Activated T-cell treated with anti-CD3 and anti-CD28 coated beads for 1 hour (primary cell): ENCODE measurements around the gene LRCH1.
A peak's percentile ranks its signal among the peaks of the same experiment; 100 is the strongest.
"Not testable (repeated sequence)": the region's sequence is repeated elsewhere in the genome, so short reads cannot be mapped to it uniquely, and the experiment has no call there.

Experiments
- DNase-seq: peaks from one replicate; pipeline ENCODE4 v3.0.0-alpha.2; 2020; ENCODE audit warnings: low read depth

LRCH1 gene, protein sequence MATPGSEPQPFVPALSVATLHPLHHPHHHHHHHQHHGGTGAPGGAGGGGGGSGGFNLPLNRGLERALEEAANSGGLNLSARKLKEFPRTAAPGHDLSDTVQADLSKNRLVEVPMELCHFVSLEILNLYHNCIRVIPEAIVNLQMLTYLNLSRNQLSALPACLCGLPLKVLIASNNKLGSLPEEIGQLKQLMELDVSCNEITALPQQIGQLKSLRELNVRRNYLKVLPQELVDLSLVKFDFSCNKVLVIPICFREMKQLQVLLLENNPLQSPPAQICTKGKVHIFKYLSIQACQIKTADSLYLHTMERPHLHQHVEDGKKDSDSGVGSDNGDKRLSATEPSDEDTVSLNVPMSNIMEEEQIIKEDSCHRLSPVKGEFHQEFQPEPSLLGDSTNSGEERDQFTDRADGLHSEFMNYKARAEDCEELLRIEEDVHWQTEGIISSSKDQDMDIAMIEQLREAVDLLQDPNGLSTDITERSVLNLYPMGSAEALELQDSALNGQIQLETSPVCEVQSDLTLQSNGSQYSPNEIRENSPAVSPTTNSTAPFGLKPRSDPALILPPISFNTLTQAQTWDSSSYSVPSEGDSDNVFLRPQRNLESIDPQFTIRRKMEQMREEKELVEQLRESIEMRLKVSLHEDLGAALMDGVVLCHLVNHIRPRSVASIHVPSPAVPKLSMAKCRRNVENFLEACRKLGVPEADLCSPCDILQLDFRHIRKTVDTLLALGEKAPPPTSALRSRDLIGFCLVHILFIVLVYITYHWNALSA

DNA sequence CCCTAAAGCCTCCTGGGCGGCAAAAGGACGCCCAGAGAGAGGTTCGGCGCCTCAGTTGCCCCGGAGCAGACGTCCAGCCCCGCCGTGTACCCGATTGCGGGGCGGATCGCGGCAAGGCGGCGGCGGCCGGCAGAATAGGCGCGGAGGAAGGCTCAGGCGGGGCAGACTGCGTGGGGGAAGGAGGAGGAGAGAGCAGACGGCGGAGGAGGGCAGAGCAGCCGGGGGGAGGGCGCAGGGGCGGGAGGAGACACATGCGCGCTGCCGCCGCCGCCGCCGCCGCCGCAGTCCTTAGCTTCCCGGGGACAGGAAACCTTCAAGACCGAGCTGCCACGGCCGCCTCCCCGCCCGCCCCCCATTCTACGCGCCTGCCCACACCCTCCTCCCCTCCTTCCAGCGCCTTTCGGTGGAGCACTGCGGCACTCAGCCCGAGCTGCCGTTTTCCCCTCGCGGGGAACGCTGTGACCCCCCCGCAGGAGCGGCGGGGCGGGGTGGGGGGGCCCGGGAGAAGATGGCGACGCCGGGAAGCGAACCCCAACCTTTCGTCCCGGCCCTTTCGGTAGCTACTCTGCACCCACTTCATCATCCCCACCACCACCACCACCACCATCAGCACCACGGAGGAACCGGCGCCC is at the start of gene LRCH1:
LRCH1 (plus strand) TSS at position 282 of the 632 bp plus-strand sequence; CDS start at position 509, 227 bp downstream.
- peak; percentile 77 for DNase-seq

DNA sequence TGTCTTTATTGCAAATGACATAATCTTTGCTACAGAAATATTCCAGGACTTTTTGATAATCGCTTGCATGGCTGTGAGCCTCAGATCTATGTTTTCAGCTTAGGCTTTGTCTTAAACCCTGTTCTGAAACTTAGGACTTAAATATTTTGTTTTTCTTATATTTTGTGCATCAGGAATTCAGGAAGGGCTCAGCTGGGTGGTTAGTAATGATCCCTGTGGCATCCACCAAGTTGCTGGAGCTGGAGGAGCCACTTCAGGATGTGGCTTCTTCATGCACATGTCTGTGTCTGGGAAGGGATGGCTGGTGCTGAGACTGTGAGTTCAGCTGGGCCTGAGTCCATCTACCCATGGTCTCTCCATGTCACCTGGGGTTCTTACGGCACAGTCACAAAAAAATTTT is 48.9 kb upstream of the LRCH1 start:
- DNase-seq: no peak

DNA sequence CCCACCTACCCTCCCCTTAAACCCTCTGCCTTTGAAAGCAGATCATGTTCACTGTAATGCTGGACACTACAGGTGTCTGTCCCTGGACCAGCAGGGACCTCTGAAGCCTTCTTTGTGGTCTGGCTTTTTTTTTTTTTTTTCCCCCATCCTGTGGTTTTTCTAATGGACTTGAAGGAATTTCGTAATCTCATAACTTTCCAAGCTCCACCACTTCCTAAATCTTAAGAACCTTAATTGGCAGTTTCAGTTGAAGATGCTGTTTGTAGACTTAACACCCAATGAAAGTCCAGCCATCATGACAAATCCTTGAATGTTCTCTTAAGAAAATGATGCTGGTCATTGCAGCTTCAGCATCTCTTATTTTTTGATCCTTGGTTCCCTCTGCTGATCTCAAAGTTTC is 45.0 kb upstream of the LRCH1 start:
- no peak for DNase-seq

DNA sequence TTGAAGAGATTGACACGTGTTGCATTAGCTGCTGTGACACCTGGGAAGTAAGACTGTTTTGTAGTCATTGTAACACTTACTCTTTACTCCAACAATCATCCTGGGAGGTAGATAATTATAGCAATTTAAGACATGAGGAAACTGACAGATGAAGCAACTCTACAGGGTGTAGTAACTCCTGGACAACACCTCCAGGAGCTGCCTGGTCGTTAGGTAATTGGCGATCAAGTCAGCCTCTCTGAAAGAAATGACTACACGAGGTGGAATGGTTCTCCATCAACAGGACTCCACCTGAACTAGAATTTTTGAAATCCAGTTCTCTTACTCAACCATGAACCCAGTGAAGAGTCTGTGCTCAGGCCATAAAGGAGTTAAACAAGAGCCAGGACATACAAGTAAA is 43.0 kb upstream of the LRCH1 start:
- no peak for DNase-seq

DNA sequence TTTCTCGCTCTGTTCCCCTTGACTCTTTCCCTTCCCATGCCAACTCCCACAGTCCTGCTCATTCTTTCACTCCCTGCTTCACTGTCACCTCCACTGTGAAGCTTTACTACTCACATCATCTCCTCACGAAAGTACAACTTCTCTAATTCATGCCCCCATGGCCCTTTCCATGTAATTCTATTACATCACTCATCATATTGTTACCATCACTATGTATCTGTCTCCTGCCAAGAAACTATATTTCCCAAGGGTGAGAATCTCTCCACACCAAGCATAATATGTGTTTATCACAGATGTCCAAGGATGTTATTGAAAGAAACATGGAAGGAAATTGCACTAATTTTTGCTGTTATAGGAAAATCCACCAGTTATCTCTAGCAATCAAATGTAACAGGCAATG is 37.2 kb upstream of the LRCH1 start:
- no peak for DNase-seq

DNA sequence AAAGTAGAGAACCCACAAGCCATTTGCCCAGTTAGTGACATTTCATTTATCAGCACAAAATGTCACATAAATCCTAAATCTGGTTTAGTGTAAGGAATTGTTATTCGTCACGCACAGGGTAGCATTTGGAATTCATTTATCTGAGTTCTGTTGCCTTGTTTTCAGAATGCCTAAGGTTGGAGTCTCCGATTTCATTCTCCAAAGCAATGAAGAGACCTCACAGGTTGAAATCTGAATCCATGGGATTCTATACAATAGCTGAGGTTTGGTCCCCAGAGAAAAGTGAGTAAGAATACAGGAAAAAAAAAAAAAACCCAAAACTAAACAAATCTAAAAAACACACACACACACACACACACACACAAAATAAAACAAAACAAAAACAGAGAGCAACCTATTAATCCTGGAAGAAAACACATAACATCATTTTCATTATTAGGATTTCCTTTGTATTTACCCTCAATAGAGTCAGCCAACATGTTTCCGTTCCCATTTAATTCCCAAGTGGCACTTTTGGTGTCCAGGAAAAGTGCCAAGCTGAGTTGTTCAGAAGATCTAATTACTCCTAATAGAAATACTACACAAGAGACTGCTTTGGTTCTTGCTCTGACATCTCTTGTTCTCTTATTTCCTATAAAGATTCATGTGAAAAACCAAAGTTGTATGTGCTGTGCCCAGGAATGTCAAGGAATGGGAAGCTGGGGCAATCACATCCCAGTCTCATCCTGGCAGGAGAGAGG is 36.2 kb upstream of the LRCH1 start:
- no peak for DNase-seq

DNA sequence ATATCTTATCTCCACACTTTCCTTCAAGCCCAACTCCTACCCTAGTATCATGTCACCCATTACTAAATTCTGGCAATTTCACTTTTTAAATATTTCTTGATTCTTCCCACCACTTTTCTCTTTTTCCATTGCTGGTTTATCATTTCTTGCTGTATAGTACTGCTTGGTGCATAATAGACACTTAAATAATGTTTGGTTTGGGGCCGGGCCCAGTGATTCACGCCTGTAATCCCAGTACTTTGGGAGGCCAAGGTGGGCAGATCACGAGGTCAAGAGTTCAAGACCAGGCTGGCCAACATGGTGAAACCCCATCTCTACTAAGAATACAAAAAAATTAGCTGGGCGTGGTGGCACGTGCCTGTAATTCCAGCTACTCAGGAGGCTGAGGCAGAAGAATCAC is 35.2 kb upstream of the LRCH1 start:
- DNase-seq: not testable (repeated sequence)

DNA sequence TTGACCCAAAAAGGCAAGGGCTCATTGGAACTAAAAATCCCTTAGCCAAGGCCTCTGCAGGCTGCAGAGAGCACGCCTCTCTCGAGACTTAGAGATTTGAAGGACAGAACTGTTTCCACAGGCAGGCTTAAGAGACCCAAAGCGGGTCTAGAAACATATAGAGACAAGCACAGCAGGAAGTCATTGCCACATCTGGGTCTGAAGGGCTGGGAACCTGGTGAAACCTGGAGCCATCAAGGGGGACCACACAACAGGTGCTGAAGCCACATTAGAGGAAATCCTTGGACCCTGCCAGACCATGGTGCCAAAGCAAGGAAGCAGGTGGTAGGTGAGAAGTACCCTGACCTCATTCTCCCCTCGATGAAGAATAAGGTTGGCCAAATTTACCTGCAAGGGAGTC is 33.8 kb upstream of the LRCH1 start:
- DNase-seq: no peak

DNA sequence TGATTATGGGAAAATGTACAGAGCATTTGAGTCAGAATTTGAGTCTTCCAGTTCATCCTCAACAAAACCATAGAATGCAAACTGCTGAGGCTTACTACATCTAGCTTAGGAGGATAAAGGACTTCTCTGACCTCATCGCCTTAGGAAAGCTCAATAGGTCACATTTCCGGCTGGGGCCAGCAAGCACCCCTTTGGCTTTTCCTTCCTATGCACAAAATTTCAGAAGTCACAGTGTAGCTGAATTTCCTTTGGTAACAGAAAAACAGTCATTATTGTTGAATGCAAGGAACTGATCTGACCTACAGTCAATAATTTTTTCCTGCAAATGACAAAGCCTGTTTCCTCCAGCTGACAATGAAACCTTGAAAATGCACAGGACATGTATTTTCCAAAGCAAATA is 32.8 kb upstream of the LRCH1 start:
- no peak for DNase-seq

DNA sequence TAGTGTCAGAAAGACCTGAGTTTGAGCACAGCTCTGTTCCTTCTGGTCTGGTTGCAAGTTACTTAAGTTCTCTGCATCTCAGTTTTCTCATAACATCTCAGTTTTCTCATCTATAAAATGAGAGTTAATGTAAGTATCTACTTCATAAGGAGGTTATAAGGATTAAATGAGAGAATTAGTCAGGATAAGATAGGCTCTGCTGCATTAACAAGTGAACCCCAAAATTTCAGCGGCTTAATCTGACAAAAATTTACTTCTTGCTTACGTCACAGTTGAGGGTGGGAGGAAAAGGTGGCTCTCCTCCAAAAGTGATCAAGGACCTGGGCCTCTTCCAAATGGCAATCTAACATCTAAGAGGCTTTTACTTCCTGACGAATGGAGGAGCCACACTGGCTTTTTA is 31.5 kb upstream of the LRCH1 start:
- DNase-seq: no peak

DNA sequence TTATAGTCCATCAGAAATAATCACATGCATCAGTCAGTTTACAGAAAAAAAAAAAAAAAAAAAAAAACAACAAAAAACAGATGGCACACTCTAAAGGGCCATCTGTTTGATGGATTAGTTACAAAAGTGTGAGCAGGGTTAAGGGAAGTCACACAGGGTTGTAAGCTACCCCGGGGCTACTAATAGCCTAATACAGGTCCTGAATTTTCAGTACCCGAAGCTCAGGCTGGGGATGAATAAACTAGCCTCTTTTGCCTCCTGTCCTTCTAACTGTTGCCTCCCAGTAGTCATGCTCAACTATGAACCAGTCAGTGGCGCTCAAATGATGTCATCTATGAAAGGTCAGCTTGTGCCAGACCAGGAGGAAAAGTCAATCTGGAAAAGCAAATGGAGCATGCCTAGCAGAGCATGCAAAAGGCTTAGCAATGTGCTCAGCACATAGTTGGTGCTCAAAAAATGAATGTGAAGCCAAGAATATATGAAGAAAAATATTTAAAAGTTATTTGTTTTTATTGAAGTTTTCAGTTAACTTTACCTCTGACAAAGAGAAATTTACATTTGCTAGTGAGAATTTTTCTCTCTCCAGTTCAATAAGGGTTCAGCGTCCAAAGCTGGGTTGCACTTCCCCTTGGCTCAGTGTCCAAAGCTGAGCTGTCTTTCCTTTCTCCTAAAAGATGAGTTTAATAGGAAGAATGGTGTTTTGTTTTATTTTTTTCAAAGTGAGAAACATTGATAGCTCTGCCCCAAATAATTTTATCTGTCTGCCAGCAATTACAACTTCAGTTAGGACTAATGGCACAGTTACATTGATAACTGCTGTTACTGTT is 30.8 kb upstream of the LRCH1 start:
- no peak for DNase-seq

DNA sequence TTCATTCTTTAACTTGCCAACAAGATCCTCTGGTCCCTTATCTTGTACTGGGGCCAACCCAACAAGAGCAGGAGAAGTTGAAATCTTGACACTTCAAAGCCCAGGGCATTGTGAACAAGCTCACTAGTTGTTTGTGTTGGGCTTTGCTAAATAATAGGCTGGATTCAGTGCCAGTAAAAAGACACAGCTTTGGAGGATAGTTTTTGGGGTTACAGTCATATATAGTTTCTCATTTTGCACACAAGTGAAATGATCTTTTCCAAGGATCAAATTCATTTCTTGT is 30.3 kb upstream of the LRCH1 start:
- DNase-seq: no peak

DNA sequence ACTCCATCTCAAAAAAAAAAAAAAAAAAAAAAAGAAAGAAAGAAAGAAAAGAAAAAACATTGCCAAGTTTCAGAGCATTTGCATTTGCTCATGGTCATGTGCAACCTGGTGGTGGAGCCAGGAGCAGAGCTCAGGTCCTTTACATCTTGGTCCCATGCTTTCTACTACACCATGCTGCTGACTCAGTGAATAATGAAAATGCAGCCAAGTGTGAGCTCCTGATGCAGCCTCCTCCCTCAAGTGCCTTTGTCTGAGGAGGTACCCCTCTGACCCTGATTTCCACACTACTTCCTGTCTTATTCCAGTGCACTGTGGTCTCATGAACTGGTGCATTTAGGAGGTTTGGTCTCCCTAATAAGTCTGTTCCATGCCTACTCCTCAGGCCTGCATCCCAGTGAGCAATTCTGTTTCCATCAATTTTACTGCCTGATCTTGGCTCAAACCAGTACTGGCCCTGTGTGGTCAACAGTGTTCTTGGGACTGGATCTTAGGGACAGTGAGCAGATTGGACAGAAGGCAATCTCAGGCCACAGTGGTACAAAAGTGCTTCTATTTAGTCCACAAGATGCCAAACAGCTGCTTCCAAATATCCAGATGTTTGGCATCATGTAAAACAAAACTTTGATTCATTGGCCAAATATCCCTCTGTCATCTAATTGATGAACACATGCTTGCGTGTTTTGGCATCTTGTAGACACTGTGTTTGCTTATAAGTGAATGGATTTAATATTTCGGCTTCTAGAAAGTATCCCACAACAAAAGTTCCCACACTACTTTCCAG is 28.8 kb upstream of the LRCH1 start:
- DNase-seq: no peak

DNA sequence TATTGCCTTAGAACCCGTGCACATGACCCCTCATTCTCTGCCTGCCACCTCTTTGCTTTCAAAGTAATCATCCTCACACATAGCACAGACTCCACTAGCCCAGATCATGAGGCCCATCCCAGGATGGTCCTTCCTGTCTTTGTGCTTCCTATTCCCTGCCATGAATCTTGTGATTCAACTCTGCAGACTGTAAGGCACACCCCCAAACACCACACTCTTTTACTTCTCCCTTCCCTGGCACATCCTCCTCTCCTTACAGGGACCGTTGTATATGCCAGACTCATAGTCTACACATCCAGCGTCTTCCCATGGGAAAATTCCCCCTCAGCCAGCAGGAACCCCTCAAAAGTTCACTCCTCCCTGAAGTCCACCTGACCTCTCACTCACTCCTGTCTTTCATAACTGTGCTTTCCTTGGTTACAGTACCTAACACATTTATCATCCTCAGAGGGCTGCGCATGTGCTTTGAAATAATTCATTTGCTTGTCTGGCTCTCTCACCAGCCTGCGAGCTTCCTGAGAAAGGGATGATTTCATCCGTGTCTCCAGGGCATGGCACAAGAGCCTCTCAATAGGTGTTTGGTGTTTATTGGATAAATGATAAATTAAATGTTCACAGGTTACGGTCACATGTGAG is 26.8 kb upstream of the LRCH1 start:
- no peak for DNase-seq

DNA sequence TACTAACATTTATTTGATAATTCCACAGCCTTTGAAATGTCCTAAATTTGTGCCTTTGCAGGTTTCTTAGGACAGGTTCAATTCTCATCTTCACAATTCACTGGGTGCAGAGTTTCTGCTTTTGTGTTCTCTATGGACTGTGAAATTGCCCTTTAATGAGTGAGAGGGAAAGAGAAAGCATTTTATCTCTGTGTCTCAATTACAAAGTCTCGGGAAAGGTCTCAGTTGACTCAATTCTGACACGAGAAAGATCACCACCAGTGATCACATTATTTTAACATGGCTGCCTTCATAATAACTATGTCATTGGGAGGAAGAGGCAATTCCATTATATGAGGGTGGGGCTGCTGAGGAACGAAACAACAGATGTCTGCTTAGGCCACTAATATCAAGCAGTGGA is 26.2 kb upstream of the LRCH1 start:
- DNase-seq: no peak

DNA sequence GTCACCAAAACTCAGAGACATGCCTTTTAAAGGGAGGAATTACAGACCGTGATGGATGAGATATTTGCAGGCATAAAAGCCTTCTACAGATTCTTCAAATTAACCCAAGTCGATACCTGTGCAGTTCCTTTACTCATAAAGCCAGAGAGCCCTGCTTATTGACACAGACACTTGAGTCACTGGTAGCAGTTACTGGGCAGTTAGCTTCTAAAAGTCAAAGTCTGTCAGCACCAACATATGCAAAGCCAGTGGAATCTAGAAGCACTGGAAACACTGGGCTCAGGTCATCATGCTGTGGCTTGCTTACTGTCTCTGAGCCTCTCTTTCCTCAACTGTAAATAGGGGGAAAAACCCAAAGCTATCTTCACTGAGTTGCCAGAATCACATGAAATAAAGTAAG is 25.7 kb upstream of the LRCH1 start:
- DNase-seq: no peak

DNA sequence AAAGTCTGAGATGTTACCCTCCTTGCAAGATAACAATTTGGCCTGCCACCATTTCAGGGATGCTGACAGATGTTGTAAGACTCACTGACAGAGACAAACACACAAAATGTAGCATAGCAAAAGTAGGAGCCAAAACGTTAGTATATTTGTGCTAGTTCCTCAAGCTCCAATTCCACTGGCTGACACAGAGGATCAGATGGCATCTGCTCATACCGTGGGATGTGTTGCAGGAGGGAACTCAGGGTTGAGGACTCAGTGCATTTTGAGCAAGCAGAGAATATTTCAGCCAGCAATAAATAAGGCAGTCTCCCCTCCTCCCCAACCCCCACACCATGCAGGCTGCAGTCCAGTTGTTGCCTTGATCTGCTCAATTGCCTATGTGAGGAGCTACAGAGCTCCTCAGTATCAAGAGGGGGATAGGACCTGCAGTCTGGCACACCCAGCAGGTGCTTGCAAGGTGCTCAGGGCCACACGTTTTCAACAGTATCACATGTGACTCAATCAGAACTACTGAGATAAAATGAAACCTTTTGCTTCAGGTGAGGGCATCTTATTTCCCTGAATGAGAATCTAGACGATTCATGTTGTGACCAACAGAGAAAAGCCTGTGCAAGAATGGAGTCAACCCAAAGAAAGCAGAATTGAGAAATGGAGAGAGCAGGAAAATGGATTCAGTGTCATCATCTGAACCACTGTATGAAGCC is 23.6 kb upstream of the LRCH1 start:
- no peak for DNase-seq

DNA sequence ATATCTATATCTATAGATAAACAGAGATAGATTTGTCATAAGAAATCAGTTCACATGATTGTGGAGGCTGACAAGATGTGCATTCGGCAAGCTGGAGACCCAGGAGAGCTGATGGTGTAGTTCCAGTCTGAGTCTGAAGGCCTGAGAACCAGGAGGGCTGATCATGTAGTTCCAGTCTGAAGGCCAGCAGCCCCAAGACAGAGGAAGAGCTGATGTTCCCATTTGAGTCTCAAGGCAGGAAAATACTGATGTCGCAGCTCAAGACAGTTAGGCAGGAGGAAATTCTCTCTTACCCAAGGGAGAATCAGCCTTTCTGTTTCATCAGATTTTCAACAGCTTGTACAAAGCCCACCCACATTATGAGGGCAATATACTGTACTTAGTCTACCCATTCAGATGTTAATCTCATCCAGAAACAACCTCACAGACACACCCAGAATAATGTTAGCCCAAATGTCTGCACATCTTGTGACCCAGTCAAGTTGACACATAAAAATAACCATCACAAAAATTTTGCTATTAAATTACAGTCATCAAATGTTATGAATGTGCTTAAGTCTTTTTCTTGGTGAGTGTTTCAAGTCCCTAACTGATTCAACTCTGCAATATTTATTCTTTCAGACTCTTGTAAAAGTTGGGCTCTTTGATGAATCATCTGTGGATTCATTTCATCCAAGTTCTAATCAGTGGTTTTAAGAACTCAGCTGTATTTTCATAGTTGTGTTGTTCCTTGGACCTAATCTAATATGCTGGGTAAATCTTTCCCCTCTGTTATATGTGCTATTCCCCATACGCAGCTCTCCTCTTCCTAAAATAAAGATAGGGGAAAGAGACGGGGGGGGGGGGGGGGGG is 22.7 kb upstream of the LRCH1 start:
- DNase-seq: no peak

DNA sequence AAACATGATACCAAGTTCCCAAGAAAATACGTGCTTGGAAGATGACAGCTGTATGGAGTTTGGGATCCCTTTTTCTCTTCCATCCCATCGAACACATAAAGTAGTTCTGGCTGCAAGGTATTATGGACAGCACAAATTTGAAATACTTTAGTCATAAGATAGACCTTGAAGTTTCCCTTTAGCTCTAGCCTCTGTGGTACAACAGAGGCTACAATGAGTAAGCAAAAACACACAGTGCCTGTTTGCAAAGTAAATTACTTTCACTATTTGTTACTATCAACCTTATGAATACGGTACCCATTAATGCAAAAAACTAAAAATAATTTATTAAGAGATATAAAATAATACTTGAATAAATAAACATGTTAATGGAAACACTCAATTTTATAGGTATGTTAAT is 21.0 kb upstream of the LRCH1 start:
- DNase-seq: no peak
